Fibroblast of mammary gland (primary cell): ENCODE results near the gene EPS8L1.

Experiments used
- DNase-seq: peaks from one replicate; pipeline ENCODE4 v3.0.0-alpha.2; 2010; ENCODE audit warnings: low read depth
- H3K4me3 ChIP-seq: 2 replicates; pipeline ENCODE4 v1.5.1; 2011; ENCODE audit warnings: low read depth, mild to moderate bottlenecking, low read length, moderate library complexity; ENCODE audit not compliant: control insufficient read depth
- CTCF ChIP-seq: conservative IDR thresholded peaks from 2 replicates; pipeline ENCODE4 v1.5.1; 2011; ENCODE audit warnings: low read depth, low read length, inconsistent platforms; ENCODE audit not compliant: control insufficient read depth, insufficient read depth

EPS8L1 gene

DNA sequence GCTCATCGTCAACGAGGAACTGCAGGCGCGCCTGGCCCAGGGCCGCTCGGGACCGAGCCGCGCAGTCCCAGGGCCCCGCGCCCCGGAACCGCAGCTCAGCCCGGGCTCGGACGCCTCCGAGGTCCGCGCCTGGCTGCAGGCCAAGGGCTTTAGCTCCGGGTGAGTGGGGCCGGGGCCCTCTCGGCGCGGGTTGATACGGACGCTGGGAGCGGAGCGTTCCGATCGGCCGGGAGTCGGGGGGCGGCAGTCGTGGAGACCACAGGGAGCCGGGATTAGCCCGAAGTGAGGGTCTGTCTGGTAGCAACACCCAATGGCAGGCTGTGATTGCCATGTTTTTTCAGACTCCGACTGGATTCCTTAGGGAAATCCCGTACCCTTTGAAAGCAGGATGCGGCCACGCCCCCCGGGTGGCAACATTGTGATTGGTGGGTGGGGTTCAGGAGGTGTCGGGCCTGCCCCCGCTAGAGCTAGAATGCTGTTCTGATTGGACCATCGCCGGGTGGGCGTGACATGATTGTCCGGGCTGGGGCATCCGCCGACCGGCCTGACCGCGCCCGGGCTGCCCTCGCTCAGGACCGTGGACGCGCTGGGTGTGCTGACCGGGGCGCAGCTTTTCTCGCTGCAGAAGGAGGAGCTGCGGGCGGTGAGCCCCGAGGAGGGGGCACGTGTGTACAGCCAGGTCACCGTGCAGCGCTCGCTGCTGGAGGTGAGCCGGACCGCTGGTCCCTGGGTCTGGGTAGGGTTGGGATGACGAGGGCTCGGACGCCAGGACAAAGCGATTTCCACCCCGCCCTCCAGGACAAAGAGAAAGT is 11.3 kb downstream of the EPS8L1 start:
- TF ChIP-seq CTCF: no peak
- peak overlapping the region; percentile 47 for H3K4me3 ChIP-seq
- DNase-seq: peak; percentile 92

GRCh38 chr19:55087542-55087901 is 11.9 kb downstream of the EPS8L1 start:
- peak overlapping the region; percentile 47 for H3K4me3 ChIP-seq
- DNase-seq: peak; percentile 30

DNA sequence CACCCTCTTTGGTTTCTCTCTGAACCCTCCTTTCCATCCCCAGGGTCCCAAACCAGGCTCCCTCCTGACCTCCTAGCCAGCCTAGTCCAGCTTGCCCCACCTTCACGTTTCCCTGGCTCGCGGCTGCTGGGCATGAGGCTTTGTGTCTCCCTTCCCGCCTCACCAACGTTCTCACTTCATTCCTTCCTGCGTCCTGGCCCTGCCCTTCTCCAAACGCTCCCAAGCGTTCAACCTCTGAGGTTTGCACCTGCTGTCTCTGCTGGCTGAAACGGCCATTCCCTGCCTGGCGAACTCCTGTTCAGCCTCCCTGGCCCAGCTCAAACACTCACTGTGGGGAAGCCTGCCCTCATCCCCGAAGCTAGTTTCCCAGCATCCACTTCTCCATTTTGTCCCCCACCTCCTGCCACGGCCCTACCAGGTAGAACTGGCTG is 12.4 kb downstream of the EPS8L1 start:
- no peak for TF ChIP-seq CTCF
- no peak for DNase-seq
- no peak overlapping the region for H3K4me3 ChIP-seq

More at GRCh38 chr19:55087542-55087901, 11.9 kb downstream of the EPS8L1 start:
- no peak for TF ChIP-seq CTCF

DNA sequence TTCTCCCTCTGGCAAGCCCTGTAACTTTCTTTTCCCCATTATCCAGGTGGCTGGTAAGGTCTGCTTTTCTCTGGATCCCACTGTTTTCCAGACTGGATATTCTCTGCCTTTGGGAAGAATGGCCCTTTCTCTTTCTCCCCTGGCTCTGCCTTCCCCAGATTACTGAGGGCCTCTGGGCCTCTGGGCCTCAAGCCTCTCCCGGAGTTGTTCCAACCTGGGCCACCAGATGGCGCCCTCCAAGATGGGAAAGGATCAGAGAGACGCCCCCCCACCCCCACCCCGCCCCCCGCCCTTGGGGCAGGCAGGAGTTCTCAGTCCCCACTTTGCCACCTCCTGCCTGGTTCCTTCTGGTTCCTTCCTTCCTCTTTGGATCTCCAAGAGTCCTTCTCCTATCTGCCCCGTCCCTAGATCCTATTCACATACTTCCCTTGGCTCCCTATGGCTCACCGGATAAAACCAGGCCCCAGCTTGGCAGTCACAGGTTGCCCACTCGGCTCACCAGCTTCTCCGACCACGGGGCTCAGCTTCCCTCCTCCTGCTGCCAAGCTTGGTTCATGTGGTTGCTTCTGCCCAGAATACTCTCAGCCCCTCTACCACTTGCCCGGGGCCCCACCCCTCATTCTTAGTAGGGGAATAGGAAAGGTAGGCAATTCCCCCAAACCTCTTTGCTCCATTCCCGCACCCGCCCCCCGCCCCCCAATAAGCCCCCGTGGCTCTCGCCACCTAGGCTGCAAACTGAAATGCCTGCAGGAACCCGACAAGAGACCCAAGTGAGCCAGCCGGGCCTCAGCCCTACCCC is 13.1 kb downstream of the EPS8L1 start:
- no peak overlapping the region for H3K4me3 ChIP-seq
- peak; percentile 51 for TF ChIP-seq CTCF
- DNase-seq: peak; percentile 58

DNA sequence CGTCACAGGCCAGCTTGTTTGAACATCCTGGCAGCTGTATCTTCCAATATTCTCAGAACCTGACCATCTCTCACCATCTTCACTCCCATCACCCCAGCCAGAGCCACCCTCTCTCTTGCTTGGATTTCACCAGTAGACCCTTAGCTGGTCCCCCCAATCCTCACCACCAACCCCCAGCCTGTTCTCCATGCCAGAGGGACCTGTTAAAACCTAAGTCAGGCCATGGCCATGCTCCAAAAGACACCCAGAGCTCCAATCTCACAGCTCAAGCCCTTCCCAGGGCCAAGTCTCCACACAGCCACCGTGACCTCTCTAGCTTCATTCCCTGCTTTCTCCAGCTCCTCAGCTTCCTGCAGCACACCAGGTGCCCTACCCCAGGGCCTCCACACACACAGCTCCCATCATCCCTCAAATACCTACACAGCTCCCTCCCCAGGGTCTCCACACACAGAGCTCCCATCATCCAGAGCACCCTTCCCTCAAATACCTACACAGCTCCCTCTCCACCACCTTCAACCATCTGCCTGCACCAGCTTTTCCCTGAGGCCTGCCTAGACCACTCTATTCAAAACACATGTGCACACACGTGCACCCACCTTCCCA is 13.8 kb downstream of the EPS8L1 start:
- DNase-seq: no peak
- H3K4me3 ChIP-seq: no peak overlapping the region
- no peak for TF ChIP-seq CTCF

GRCh38 chr19:55090564-55090963 is 14.9 kb downstream of the EPS8L1 start:
- DNase-seq: no peak
- TF ChIP-seq CTCF: no peak
- no peak overlapping the region for H3K4me3 ChIP-seq
